Hematopoietic multipotent progenitor cell (in vitro differentiated cells): ENCODE measurements around the gene ABCA9. TPM values are rescaled to one million over a fixed set of nuclear protein-coding genes. Genes with fewer than 3 reads are reported as not detected.
"Not testable (repeated sequence)": the region's sequence is repeated elsewhere in the genome, so short reads cannot be mapped to it uniquely, and the experiment has no call there.

Experiments
- DNase-seq, 3 donors: peaks; one replicate each; pipeline ENCODE4 v3.0.0-alpha.2; 2011 to 2015; ENCODE audit warnings: low read depth in 2 of 3, low spot score in 2 of 3
- total RNA-seq: library from RNA; depleted of rRNA; stranded (reverse); fragments of >200 nt; gene quantifications from one replicate; pipeline ENCODE4 v1.2.3, GENCODE V29; 2012

ABCA9 gene
- total RNA-seq = under 0.01 TPM

GRCh38 chr17:69060822-69061221, at the start of gene ABCA9:
TSS of gene ABCA9 (minus strand) at chr17:69060927. CDS start at chr17:69051126, 9,801 bp downstream.
- DNase-seq = no peak

GRCh38 chr17:69105907-69106730, 45.4 kb upstream of the ABCA9 start:
- no peak for DNase-seq

GRCh38 chr17:69103557-69104233, 43.0 kb upstream of the ABCA9 start:
- no peak for DNase-seq

- no peak for DNase-seq
Measured at GRCh38 chr17:69098625-69099024, 37.9 kb upstream of the ABCA9 start.

GRCh38 chr17:69096541-69096940, 35.8 kb upstream of the ABCA9 start:
- DNase-seq = no peak

- DNase-seq = no peak
Measured at GRCh38 chr17:69093995-69094394, 33.3 kb upstream of the ABCA9 start.

- DNase-seq = peak in 2 of 3 donors; percentile 63 to 85
Measured at GRCh38 chr17:69093279-69093789, 32.6 kb upstream of the ABCA9 start.

GRCh38 chr17:69090365-69090764, 29.6 kb upstream of the ABCA9 start:
- DNase-seq = no peak

GRCh38 chr17:69088643-69089200, 28.0 kb upstream of the ABCA9 start:
- DNase-seq = no peak

GRCh38 chr17:69086641-69087040, 25.9 kb upstream of the ABCA9 start:
- no peak for DNase-seq

GRCh38 chr17:69084911-69085310, 24.2 kb upstream of the ABCA9 start:
- DNase-seq = peak in 1 of 3 donors; percentile 44

GRCh38 chr17:69082696-69083095, 22.0 kb upstream of the ABCA9 start:
- no peak for DNase-seq

- no peak for DNase-seq
Measured at GRCh38 chr17:69078864-69079263, 18.1 kb upstream of the ABCA9 start.

GRCh38 chr17:69075823-69076222, 15.1 kb upstream of the ABCA9 start:
- DNase-seq = no peak

- DNase-seq = not testable (repeated sequence)
Measured at GRCh38 chr17:69073392-69073791, 12.7 kb upstream of the ABCA9 start.

GRCh38 chr17:69072803-69073256, 12.1 kb upstream of the ABCA9 start:
- DNase-seq = not testable (repeated sequence)

GRCh38 chr17:69071233-69071586, 10.5 kb upstream of the ABCA9 start:
- DNase-seq = not testable (repeated sequence)

GRCh38 chr17:69070378-69071232, 9.9 kb upstream of the ABCA9 start:
- not testable (repeated sequence) for DNase-seq

GRCh38 chr17:69069226-69069750, 8.6 kb upstream of the ABCA9 start:
- no peak for DNase-seq
